Stimulated activated naive CD4-positive, alpha-beta T cell (primary cell): ENCODE data around the gene PPOX.

Experiments
- DNase-seq, 6 experiments: peaks; one replicate each; lab custom pipeline; 2025; lab: John Stamatoyannopoulos, UW

PPOX gene

GRCh38 chr1:161153176-161153575 is 13.1 kb upstream of the PPOX start:
- no peak for DNase-seq

DNA sequence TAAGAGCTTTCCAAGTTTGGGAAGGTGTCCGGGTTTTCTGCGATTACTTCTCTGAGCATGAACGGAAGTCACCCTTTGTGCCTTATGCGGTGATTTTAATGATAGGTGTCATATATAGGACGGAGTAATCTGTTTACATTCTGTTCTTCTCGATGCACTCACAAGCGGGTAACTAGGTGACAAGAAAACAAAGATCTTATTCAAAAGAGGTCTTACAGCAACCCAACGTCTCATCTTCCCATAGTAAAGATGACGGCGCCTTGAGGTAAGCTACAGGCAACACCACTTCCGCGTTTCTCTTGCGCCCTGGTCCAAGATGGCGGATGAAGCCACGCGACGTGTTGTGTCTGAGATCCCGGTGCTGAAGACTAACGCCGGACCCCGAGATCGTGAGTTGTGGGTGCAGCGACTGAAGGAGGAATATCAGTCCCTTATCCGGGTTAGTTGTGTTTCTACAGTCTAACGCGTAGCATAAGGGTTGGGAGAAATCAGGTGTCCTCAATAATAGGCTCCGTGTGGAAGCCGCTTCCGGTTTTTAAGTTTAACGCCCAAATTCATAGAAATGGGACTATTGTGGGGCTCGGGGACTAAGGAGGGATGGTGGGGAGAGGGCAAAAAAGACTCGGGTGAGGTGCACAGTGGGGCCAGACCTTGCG is 12.4 kb upstream of the PPOX start, which contains the start of gene UFC1:
Gene UFC1 (plus strand): TSS at position 297 of the 656 bp plus-strand sequence. CDS start 20 bp downstream, at position 317.
- peak; percentile 71 to 91 (median 80) for DNase-seq

- no peak for DNase-seq
Observed at GRCh38 chr1:161157867-161158266, 8.4 kb upstream of the PPOX start.

DNA sequence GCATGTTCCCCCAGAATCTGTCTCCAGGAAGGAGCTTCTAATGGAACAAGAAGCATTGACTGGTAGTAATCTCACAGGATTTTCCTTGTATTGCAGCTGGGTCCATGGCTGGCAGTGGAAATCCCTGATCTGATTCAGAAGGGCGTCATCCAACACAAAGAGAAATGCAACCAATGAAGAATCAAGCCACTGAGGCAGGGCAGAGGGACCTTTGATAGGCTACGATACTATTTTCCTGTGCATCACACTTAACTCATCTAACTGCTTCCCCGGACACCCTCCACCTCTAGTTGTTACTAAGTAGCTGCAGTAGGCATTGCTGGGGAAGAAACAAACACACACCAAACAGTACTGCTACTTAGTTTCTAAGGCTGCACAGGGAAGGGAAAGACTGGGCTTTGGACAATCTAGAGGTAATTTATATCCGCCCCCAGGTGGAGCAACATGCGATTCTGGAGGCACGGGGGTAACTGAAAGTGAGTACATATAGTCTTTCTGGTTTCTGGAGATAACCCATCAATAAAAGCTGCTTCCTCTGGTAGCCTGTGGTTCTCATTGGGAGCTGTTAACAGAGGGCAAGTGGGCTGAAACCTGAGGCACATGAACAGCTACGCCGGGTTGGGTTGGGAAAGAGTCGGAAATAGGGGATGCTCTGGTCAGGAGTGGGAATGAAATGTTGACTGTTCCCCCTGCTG is 7.8 kb upstream of the PPOX start:
- no peak for DNase-seq

DNA sequence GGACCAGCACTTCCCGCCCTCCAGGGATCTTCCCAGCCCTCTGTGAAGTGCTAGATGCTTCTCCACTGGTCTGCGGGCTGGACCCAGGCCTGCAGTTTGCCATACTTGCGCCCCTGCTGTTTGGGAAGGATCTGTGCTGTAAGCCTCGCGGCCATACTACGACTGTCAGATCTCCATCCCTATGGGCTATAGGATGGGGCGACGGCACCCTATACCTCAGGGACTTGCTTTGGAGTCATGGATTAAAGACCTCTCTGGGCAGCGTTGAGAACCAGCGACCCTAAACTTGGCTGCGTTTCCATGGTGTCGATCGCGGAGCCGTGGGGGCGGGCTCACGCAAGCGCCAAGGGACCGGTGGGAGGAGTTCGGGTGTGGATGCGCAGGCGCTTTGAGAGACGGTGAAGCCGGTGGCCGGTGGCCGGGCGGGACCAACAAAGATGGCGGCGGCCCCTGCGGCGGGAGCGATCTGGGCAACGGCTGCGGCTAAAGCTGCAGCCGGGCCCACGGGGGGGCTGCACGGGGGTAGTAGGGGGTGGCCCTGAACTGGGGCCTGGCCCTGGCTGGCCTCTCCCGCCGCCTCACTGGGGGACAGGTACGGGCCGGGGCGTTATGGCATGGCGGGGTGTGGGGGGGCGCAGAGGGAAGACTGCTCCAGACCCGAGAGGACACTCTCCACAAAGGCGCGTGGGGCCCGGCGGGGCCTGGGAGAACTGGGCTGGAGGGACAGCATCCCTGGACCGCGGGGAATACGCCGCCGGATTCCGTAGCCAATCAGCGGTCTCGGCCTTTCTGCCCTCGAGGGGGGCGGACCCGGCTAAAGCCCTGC is 6.9 kb upstream of the PPOX start, which contains the start of gene USP21:
Gene USP21 (plus strand): TSS at position 414 of the 826 bp plus-strand sequence. CDS start 1,141 bp downstream, outside the sequence.
- DNase-seq: peak; percentile 82 to 93 (median 88)

GRCh38 chr1:161159913-161160243 is 6.3 kb upstream of the PPOX start:
- peak in 2 of 6 experiments; percentile 29 to 43 for DNase-seq

DNA sequence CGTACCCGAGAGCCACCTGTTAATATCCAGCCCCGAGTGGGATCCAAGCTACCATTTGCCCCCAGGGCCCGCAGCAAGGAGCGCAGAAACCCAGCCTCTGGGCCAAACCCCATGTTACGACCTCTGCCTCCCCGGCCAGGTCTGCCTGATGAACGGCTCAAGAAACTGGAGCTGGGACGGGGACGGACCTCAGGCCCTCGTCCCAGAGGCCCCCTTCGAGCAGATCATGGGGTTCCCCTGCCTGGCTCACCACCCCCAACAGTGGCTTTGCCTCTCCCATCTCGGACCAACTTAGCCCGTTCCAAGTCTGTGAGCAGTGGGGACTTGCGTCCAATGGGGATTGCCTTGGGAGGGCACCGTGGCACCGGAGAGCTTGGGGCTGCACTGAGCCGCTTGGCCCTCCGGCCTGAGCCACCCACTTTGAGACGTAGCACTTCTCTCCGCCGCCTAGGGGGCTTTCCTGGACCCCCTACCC is 5.5 kb upstream of the PPOX start:
- DNase-seq: no peak

GRCh38 chr1:161161652-161162051 is 4.6 kb upstream of the PPOX start:
- no peak for DNase-seq

DNA sequence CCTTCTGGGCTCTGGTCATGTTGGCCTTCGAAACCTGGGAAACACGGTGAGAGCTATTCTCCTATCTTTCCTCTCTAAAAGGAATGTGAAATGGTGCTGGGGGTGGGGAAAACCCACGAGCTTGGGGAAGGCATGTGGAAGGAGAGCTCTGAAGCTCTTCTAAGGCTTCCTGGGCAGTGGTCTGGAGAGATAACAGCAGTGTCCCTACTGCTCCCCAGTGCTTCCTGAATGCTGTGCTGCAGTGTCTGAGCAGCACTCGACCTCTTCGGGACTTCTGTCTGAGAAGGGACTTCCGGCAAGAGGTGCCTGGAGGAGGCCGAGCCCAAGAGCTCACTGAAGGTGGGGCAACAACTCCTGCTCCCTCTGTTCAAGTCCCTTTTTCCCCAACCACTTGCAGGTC is 4.2 kb upstream of the PPOX start:
- DNase-seq: no peak

DNA sequence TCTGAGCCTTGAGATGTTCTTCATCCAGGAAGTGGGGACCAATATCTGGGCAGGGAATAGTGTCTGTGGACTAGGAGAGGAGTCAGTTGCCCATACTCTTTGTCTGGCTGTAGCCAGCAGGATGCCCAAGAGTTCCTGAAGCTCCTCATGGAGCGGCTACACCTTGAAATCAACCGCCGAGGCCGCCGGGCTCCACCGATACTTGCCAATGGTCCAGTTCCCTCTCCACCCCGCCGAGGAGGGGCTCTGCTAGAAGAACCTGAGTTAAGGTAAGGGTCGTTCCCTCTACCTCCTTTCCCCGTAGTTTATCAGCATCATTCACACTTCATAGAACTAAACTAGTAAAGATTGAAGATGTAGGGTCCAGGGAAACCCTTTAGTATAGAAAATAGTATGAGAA is 3.4 kb upstream of the PPOX start:
- DNase-seq: no peak

GRCh38 chr1:161163793-161164192 is 2.4 kb upstream of the PPOX start:
- DNase-seq: no peak

DNA sequence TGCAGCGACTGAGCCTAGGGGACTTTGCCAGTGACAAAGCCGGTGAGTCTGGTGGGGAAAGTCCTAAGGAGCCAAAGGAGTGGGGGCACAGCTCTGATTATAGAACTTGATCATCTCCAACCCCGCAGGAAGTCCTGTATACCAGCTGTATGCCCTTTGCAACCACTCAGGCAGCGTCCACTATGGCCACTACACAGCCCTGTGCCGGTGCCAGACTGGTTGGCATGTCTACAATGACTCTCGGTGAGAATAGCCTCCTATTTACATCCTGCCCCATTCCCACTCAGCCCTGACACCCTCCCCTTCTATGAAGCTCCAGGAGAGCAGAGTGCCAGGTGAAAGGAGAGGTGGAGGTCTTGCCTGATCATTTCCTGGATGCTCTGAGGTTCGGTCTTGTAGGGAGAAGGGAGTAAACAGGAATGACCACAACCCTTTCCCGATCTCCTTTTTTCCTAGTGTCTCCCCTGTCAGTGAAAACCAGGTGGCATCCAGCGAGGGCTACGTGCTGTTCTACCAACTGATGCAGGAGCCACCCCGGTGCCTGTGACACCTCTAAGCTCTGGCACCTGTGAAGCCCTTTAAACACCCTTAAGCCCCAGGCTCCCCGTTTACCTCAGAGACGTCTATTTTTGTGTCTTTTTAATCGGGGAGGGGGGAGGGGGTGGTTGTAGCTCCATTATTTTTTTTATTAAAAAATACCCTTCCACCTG is 1.2 kb upstream of the PPOX start:
- DNase-seq: no peak

DNA sequence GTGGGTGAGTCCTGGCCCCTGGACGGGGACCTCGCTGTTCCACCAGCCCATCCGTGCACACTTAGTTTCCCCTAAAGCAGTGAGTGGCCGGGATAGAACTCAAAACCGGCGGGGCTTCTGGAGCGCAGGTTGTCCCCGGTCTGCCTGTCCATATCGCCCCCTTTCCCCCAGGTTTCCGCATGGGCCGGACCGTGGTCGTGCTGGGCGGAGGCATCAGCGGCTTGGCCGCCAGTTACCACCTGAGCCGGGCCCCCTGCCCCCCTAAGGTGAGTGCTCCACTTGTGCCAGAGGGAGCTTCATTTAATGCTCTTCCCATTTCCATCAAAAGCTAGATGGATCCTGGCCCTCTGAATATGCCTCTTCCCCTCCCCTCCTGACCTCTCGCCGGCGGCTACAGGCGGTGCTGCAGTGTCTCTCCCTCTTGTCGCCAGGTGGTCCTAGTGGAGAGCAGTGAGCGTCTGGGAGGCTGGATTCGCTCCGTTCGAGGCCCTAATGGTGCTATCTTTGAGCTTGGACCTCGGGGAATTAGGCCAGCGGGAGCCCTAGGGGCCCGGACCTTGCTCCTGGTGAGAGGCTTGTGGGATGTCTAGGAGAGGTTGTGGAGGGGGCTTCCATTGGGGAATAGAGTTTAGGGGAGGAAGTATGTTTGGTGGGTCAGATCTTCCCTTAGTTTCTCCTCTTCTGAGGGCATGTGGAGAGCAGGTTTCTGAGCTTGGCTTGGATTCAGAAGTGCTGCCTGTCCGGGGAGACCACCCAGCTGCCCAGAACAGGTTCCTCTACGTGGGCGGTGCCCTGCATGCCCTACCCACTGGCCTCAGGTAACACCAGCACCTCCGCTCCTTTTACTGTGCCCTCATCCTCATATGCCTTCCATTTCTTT is 683 bp downstream of the PPOX start:
- DNase-seq: no peak

- no peak for DNase-seq
Observed at GRCh38 chr1:161168906-161169305, 2.7 kb downstream of the PPOX start.

- DNase-seq: no peak
Observed at GRCh38 chr1:161171191-161171590, 5.0 kb downstream of the PPOX start.

DNA sequence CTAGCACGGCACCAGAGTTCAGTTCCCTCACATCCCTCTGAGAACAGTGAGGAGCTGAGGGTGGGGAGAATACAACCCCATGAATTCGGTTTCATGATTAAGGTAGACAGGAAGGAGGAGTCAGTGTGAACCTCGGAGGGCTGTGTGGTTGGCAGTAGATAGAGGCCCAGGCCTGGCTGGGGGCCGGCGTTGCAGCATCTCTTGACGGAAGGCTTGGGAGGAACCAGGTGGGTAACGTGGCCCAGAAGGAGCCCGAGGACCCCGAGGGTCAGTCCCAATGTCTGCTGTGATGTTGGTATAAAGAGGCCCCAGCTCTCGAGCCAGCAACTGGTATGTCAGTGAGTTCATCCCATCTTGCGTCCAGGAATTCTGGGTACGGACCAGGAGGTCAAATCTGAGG is 5.5 kb downstream of the PPOX start:
- DNase-seq: no peak

- no peak for DNase-seq
Observed at GRCh38 chr1:161172349-161172748, 6.1 kb downstream of the PPOX start.

GRCh38 chr1:161172776-161173376 is 6.7 kb downstream of the PPOX start:
- DNase-seq: no peak

DNA sequence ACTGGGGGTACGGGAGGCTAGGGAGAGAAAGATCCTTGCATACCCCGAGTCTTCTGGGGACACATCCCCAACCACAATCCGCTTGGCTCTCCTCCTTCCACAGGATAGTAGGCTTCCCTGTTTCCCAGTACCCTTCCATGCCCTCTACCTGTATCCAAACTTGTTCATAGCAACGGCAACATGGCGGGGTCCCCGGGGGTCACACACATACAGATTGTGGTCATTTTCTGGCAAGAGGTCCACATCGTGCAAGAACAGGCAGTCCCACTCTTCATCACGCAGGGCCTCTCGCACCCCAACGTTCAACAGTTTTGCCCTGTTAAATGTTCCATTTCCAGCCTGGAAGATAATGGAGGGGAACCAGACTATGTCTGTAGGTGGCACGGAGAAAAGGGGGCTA is 7.5 kb downstream of the PPOX start:
- DNase-seq: no peak

- DNase-seq: no peak
Observed at GRCh38 chr1:161174911-161175310, 8.7 kb downstream of the PPOX start.
